ENCODE measurements around the gene EFNA5. TPM values are rescaled to one million over a fixed set of nuclear protein-coding genes. Genes with fewer than 3 reads are reported as not detected.
"Not testable (repeated sequence)": the region's sequence is repeated elsewhere in the genome, so short reads cannot be mapped to it uniquely, and the experiment has no call there.

Gene EFNA5
- polyA plus RNA-seq, 4 donors, result 26.1 to 30.3 (median 27.6) TPM

- no peak for DNase-seq (ENCODE audit: low read depth in 4 of 4, low spot score in 3 of 4)
Measured at GRCh38 chr5:107501965-107502675, 168.6 kb downstream of the EFNA5 start.

GRCh38 chr5:107500840-107501239 lies 169.9 kb downstream of the EFNA5 start:
- no peak for DNase-seq (ENCODE audit: low read depth in 4 of 4, low spot score in 3 of 4)

- no peak for DNase-seq (ENCODE audit: low read depth in 4 of 4, low spot score in 3 of 4)
Measured at GRCh38 chr5:107500347-107500746, 170.4 kb downstream of the EFNA5 start.

- no peak for DNase-seq (ENCODE audit: low read depth in 4 of 4, low spot score in 3 of 4)
Measured at GRCh38 chr5:107499776-107500175, 171.0 kb downstream of the EFNA5 start.

DNA sequence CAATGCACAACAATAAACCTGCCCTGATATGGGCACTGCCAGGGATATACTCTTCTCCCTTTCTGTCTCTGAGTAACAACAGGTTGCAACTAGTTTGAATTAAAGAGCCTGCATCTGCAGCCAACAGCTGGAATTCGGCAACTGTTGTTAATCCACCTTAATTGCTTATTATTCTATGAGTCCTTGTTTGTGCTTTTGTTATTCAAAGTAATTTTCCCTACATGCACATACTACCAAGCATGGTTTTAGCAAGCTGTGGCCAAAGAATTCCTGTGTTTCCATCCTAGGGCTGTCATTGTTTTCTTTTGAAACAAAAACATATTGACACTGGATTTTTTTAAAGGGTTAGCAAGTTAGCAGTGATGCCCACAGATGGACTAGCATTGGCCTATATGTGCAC lies 171.5 kb downstream of the EFNA5 start:
- DNase-seq (ENCODE audit: low read depth in 4 of 4, low spot score in 3 of 4), result no peak

GRCh38 chr5:107496466-107496865 lies 174.3 kb downstream of the EFNA5 start:
- no peak for DNase-seq (ENCODE audit: low read depth in 4 of 4, low spot score in 3 of 4)

DNA sequence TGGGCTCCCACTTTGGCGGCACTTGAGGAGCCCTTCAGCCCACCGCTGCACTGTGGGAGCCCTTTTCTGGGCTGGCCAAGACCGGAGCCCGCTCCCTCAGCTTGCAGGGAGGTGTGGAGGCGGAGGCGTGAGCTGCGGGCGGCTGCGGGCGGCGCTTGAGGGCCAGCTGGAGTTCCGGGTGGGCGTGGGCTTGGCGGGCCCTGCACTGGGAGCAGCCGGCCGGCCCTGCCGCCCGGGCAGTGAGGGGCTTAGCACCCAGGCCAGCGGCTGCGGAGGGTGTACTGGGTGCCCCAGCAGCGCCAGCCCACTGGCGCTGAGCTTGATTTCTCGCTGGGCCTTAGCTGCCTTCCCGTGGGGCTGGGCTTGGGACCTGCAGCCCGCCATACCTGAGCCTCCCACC lies 176.6 kb downstream of the EFNA5 start:
- not testable (repeated sequence) for DNase-seq (ENCODE audit: low read depth in 4 of 4, low spot score in 3 of 4)

GRCh38 chr5:107487056-107487542 lies 183.6 kb downstream of the EFNA5 start:
- DNase-seq (ENCODE audit: low read depth in 4 of 4, low spot score in 3 of 4), result no peak

DNA sequence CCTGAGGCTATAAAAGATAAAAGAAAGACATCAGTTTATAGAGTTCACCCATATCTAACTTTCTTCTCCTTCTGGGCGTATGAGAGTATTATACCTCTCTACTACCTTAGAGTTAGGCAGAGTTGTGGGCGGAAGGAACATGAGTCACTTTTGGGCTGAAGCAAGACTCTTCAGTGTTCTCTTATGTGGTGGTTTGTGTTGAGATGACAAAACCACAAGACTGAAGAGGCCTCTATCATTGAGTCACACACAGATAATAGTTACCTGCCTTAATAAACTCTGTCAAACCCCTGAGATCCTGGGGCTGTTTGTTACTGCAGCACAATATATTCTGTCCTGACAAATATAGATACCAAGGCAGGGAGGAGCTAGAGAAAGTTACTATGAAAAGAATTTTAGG lies 184.2 kb downstream of the EFNA5 start:
- no peak for DNase-seq (ENCODE audit: low read depth in 4 of 4, low spot score in 3 of 4)

- no peak for DNase-seq (ENCODE audit: low read depth in 4 of 4, low spot score in 3 of 4)
Measured at GRCh38 chr5:107485184-107485583, 185.6 kb downstream of the EFNA5 start.

GRCh38 chr5:107484281-107484680 lies 186.5 kb downstream of the EFNA5 start:
- no peak for DNase-seq (ENCODE audit: low read depth in 4 of 4, low spot score in 3 of 4)

GRCh38 chr5:107483231-107484024 lies 187.3 kb downstream of the EFNA5 start:
- DNase-seq (ENCODE audit: low read depth in 4 of 4, low spot score in 3 of 4), result peak in 1 of 4 donors; percentile 67

- no peak for DNase-seq (ENCODE audit: low read depth in 4 of 4, low spot score in 3 of 4)
Measured at GRCh38 chr5:107478068-107478641, 192.6 kb downstream of the EFNA5 start.

DNA sequence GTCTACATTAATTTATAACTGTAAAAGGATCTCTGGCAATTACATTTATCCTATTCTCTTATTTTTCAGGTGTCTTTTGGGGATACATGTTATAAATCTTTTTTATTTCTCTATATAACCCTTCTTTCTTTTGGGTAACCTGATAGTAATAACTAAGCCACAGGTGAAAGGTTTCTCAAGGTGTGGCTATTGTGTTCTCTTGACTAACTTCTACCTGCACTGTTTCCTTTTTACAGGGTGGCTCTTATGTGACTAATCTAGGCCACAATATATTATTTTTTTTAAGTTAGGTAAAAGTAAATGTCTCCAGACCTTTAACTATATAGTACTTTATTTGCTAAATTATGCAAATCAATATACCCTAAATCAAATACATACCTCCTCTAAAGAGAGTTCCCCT lies 193.2 kb downstream of the EFNA5 start:
- no peak for DNase-seq (ENCODE audit: low read depth in 4 of 4, low spot score in 3 of 4)

GRCh38 chr5:107476783-107477182 lies 194.0 kb downstream of the EFNA5 start:
- no peak for DNase-seq (ENCODE audit: low read depth in 4 of 4, low spot score in 3 of 4)

GRCh38 chr5:107474716-107475489 lies 195.8 kb downstream of the EFNA5 start:
- no peak for DNase-seq (ENCODE audit: low read depth in 4 of 4, low spot score in 3 of 4)

- DNase-seq (ENCODE audit: low read depth in 4 of 4, low spot score in 3 of 4), result no peak
Measured at GRCh38 chr5:107474361-107474715, 196.4 kb downstream of the EFNA5 start.

GRCh38 chr5:107472620-107473064 lies 198.1 kb downstream of the EFNA5 start:
- no peak for DNase-seq (ENCODE audit: low read depth in 4 of 4, low spot score in 3 of 4)

- DNase-seq (ENCODE audit: low read depth in 4 of 4, low spot score in 3 of 4), result no peak
Measured at GRCh38 chr5:107470295-107470582, 200.5 kb downstream of the EFNA5 start.

DNA sequence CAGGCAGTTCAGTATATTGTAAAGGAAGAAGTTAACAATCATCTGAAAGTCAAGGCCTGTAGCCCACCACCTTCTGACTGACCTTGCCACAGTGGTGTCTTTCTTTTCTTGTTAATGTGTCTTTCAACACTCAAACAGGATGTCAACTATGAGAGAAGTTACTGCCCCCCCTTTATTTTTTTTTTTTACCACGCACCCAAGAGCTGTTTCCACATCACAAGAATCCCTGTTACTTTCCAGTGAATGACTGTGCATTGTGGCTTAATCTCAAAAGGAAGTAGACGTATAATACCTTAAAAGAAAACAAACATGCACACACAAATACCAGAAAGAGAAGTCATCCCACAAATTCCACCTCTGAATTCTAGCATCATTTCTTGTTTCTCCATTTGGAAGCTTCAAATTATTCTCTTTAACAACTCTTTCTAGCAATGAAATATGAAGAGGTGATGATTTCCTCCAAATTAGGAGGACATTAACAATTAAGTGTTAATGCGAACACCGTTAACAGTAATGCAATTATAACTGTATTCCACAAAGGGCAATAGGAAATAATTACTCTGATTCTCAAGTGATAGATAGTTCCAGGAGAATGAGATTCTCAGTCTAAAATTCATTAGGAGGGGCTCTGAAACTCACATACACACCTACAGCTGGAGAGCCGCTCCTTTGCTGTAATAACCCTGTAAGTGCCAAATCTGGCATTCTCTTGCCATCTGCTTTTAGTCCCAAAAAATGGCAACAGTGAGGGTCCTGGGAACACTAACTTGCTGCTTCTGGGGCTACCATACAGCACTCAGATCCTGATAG lies 201.0 kb downstream of the EFNA5 start:
- DNase-seq (ENCODE audit: low read depth in 4 of 4, low spot score in 3 of 4), result no peak

Measured in right renal pelvis (tissue), 4 donors.